ENCODE results near the gene COX4I2. TPM values are rescaled to one million over a fixed set of nuclear protein-coding genes. Genes with fewer than 3 reads are reported as not detected.

COX4I2 gene
- total and polyA plus RNA-seq, 2 donors (not counting 3 experiments of a cell fraction or from before 2014, with no cell fraction given) = not detected

GRCh38 chr20:31684153-31685015, 46.7 kb downstream of the COX4I2 start:
- Histone ChIP-seq H3K27me3 (ENCODE audit: control insufficient read depth in 2 of 2, insufficient read depth in 2 of 2, low read length in 2 of 2) (no peaks in the 10 kb centered on the region), H4K20me1 (replicated peaks; ENCODE audit: control insufficient read depth, extremely low read depth, insufficient read depth, low read length) (no peaks in the 10 kb centered on the region), H3K9me1 (replicated peaks; ENCODE audit: control insufficient read depth, extremely low read depth, insufficient read depth, low read length) (no peaks in the 10 kb centered on the region), H3K4me2 (ENCODE audit: insufficient read depth, low read length) (no peak overlapping the region), H3K4me3 (replicated peaks in 1 of 3; ENCODE audit: insufficient read depth in 1 of 3, low read depth in 1 of 3, low read length in 3 of 3) (no peak overlapping the region), H3K4me1 (ENCODE audit: control insufficient read depth, extremely low read depth, insufficient read depth, low read length) (peaks cover 14% of the 10 kb centered on the region), H3K9ac (replicated peaks; ENCODE audit: extremely low read depth, insufficient read depth, low read length) (no peak overlapping the region), H3K79me2 (ENCODE audit: control insufficient read depth, insufficient read depth, low read length) (peaks cover 85% of the 10 kb centered on the region), H3K9me3 (replicated peaks; ENCODE audit: control insufficient read depth, insufficient read depth, low read length) (no peaks in the 10 kb centered on the region), H3K27ac (ENCODE audit: insufficient read depth, low read depth, low read length) (no peak overlapping the region), H3K36me3 (ENCODE audit: control insufficient read depth in 2 of 2, extremely low read depth in 1 of 2, insufficient read depth in 2 of 2, low read length in 2 of 2) (peaks cover 0 to 8% of the 10 kb centered on the region in 2 experiments), H2AFZ (ENCODE audit: low read depth, low read length) (no peak overlapping the region)
- no peak for DNase-seq (ENCODE audit: low read depth, low spot score)
- no TSS peak for BruUV-seq (replicated peaks)
- TF ChIP-seq GATA2 (IDR thresholded peaks at IDR 0.05; ENCODE audit: insufficient read depth, insufficient read length, low read depth, low read length) = no peak
- TF ChIP-seq, protein P1, sequence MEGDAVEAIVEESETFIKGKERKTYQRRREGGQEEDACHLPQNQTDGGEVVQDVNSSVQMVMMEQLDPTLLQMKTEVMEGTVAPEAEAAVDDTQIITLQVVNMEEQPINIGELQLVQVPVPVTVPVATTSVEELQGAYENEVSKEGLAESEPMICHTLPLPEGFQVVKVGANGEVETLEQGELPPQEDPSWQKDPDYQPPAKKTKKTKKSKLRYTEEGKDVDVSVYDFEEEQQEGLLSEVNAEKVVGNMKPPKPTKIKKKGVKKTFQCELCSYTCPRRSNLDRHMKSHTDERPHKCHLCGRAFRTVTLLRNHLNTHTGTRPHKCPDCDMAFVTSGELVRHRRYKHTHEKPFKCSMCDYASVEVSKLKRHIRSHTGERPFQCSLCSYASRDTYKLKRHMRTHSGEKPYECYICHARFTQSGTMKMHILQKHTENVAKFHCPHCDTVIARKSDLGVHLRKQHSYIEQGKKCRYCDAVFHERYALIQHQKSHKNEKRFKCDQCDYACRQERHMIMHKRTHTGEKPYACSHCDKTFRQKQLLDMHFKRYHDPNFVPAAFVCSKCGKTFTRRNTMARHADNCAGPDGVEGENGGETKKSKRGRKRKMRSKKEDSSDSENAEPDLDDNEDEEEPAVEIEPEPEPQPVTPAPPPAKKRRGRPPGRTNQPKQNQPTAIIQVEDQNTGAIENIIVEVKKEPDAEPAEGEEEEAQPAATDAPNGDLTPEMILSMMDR (IDR thresholded peaks at IDR 0.05; ENCODE audit: extremely low read depth in 1 of 2, insufficient read depth in 1 of 2, low read depth in 1 of 2, low read length in 2 of 2) = no peak
- TF ChIP-seq FOS (IDR thresholded peaks at IDR 0.05; ENCODE audit: borderline replicate concordance, insufficient read depth, low read length) = no peak
- no peak for TF ChIP-seq POLR2AphosphoS5 (IDR thresholded peaks at IDR 0.05; ENCODE audit: insufficient read depth, low read depth, low read length)
- no peak for TF ChIP-seq JUN (IDR thresholded peaks at IDR 0.05; ENCODE audit: borderline replicate concordance, insufficient read depth, insufficient read length, low read depth)
- TF ChIP-seq, protein P2, sequence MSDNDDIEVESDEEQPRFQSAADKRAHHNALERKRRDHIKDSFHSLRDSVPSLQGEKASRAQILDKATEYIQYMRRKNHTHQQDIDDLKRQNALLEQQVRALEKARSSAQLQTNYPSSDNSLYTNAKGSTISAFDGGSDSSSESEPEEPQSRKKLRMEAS (IDR thresholded peaks at IDR 0.05; ENCODE audit: insufficient read depth, insufficient read length) = no peak
- no peak for TF ChIP-seq MYC (IDR thresholded peaks at IDR 0.05; ENCODE audit: low read depth, low read length)
- no peak for TF ChIP-seq POLR2A (IDR thresholded peaks at IDR 0.05; ENCODE audit: low read depth, low read length)
- no peak for TF ChIP-seq EZH2 (IDR thresholded peaks at IDR 0.05; ENCODE audit: borderline replicate concordance, low read depth, low read length, severe bottlenecking)
- dilution Hi-C loops (cut with MboI; ENCODE audit: extremely low pct_ligation_motif_present, low sequenced_read_pairs) = no loop called here
- FAIRE-seq = no peak
- CTCF ChIA-PET = interaction anchor here (1.0 to 5.9 kb wide), 7 partner anchors 9 to 39 kb away, joined by 3 to 51 read pairs (median 5); partner anchors contain the start of gene BCL2L1
- POLR2A ChIA-PET = interaction anchor here (0.6 to 1.7 kb wide), 3 partner anchors 16 to 23 kb away, joined by 3 read pairs; no protein-coding TSS in a partner anchor
- intact Hi-C loops (cut with micrococcal nuclease) = no loop called here
